Panc1 (cell line): Measurements from ENCODE around the gene UROS. TPM values are rescaled to one million over a fixed set of nuclear protein-coding genes. Genes with fewer than 3 reads are reported as not detected.

ENCODE experiments used
- ATAC-seq: fragments of 200-7000 bp; cut with Tn5 transposase; 2 replicates; pipeline ENCODE4 v1.9.1; 2020; ENCODE audit warnings: mild to moderate bottlenecking, moderate library complexity
- BruUV-seq: library from RNA; stranded (reverse); fragments of 400-500 nt; replicated peaks from 2 replicates; lab custom pipeline; 2021; lab: Mats Ljungman, UMichigan
- CTCF ChIA-PET: fragments of 300-600 bp; sonication (Branson Sonifier 250); formaldehyde crosslinking; loops from one replicate; lab custom pipeline; 2022; ENCODE audit warnings: antibody characterized with exemption; lab: Charles Lee
- POLR2A ChIA-PET: fragments of 300-600 bp; sonication (Branson Sonifier 250); formaldehyde crosslinking; loops from one replicate; lab custom pipeline; 2022; ENCODE audit warnings: antibody characterized with exemption; lab: Charles Lee
- DNase-seq: peaks from one replicate; pipeline ENCODE4 v3.0.0-alpha.2; 2010; ENCODE audit warnings: low read depth, low spot score
- H3K27ac ChIP-seq: 2 replicates; pipeline ENCODE4 v1.5.1; 2011; ENCODE audit warnings: mild to moderate bottlenecking, low read length, inconsistent platforms
- H3K27me3 ChIP-seq: fragments of 200-500 bp; sonication (Bioruptor generic); 2 replicates; pipeline ENCODE4 v1.6.0; 2014; ENCODE audit warnings: low read length, inconsistent platforms; ENCODE audit not compliant: control insufficient read depth, insufficient read depth
- H3K36me3 ChIP-seq: fragments of 200-500 bp; sonication (Bioruptor generic); 2 replicates; pipeline ENCODE4 v1.5.1; 2014; ENCODE audit warnings: inconsistent platforms, mild to moderate bottlenecking, low read length, moderate library complexity; ENCODE audit not compliant: control insufficient read depth, insufficient read depth
- H3K4me1 ChIP-seq: 2 replicates; pipeline ENCODE4 v1.5.1; 2011; ENCODE audit warnings: inconsistent platforms, mild to moderate bottlenecking, low read length, moderate library complexity; ENCODE audit not compliant: control insufficient read depth, insufficient read depth
- H3K4me3 ChIP-seq, 2 experiments: 2 replicates each; pipeline ENCODE4 v1.5.1; 2011 to 2012; ENCODE audit warnings: low read depth in 2 of 2, low read length in 2 of 2, mild to moderate bottlenecking in 2 of 2, inconsistent platforms in 1 of 2, moderate library complexity in 1 of 2
- H3K9me3 ChIP-seq: fragments of 200-500 bp; sonication (Bioruptor generic); 2 replicates; pipeline ENCODE4 v1.5.1; 2014; ENCODE audit warnings: low read depth, mild to moderate bottlenecking, inconsistent platforms, low read length, moderate library complexity; ENCODE audit not compliant: control insufficient read depth, insufficient read depth
- POLR2AphosphoS5 ChIP-seq: IDR thresholded peaks from 2 replicates; pipeline ENCODE4 v1.6.1; 2012; ENCODE audit warnings: mild to moderate bottlenecking, low read depth, low read length, moderate library complexity
- SIN3A ChIP-seq: IDR thresholded peaks from 2 replicates; pipeline ENCODE4 v1.6.1; 2012; ENCODE audit warnings: low read depth, mild to moderate bottlenecking, low read length, moderate library complexity, borderline replicate concordance; ENCODE audit not compliant: insufficient read depth
- TCF7L2 ChIP-seq: IDR thresholded peaks from 2 replicates; pipeline ENCODE4 v1.6.1; 2011; ENCODE audit warnings: mild to moderate bottlenecking, low read depth, low read length, inconsistent platforms
- in situ Hi-C: cut with HindIII; loops from 2 replicates; pipeline ENCODE4 v1.10.0; 2016; ENCODE audit warnings: low sequenced_read_pairs, low pct_unique_long_range_greater_than_20kb
- intact Hi-C: fragments of 100-400 bp; cut with micrococcal nuclease; formaldehyde crosslinking; loops from one replicate; pipeline ENCODE4 v1.10.0; 2022; ENCODE audit not compliant: unreplicated experiment
- total RNA-seq: library from RNA; stranded (reverse); gene quantifications from one replicate; pipeline ENCODE4 v1.2.1, GENCODE V29; 2021; ENCODE audit not compliant: unreplicated experiment
- TF ChIP-seq, protein P1 (sequence below): fragments of 450-650 bp; IDR thresholded peaks from 2 replicates; pipeline ENCODE4 v1.5.1; 2017; ENCODE audit warnings: mild to moderate bottlenecking
- TF ChIP-seq, protein P2 (sequence below), 2 experiments: IDR thresholded peaks; 2 replicates each; pipeline ENCODE4 v1.6.1; 2011 to 2012; ENCODE audit warnings: low read depth in 2 of 2, control low read depth in 1 of 2, low read length in 1 of 2, mild to moderate bottlenecking in 1 of 2, moderate library complexity in 1 of 2; ENCODE audit not compliant: insufficient read depth in 1 of 2

UROS gene
- total RNA-seq, 1 experiment from 2014 or later: 103 TPM

- no peak overlapping the region for H3K27ac ChIP-seq
- no peaks in the 10 kb centered on the region for H3K27me3 ChIP-seq
- POLR2A ChIA-PET: no interaction called here
- H3K36me3 ChIP-seq: peaks cover 20% of the 10 kb centered on the region
- no peaks in the 10 kb centered on the region for H3K9me3 ChIP-seq
- ATAC-seq (no peak), DNase-seq (no peak)
- H3K4me3 ChIP-seq: no peak overlapping the region
- CTCF ChIA-PET: interaction anchor here (0.6 kb wide), 1 partner anchor 58 kb away, joined by 3 read pairs; no protein-coding TSS in a partner anchor
- in situ Hi-C loops: no loop called here
- H3K4me1 ChIP-seq: no peaks in the 10 kb centered on the region
- BruUV-seq: no TSS peak
- no peak for TF ChIP-seq TCF7L2
- no peak for TF ChIP-seq POLR2AphosphoS5
- no peak for TF ChIP-seq SIN3A
- TF ChIP-seq, protein P1, sequence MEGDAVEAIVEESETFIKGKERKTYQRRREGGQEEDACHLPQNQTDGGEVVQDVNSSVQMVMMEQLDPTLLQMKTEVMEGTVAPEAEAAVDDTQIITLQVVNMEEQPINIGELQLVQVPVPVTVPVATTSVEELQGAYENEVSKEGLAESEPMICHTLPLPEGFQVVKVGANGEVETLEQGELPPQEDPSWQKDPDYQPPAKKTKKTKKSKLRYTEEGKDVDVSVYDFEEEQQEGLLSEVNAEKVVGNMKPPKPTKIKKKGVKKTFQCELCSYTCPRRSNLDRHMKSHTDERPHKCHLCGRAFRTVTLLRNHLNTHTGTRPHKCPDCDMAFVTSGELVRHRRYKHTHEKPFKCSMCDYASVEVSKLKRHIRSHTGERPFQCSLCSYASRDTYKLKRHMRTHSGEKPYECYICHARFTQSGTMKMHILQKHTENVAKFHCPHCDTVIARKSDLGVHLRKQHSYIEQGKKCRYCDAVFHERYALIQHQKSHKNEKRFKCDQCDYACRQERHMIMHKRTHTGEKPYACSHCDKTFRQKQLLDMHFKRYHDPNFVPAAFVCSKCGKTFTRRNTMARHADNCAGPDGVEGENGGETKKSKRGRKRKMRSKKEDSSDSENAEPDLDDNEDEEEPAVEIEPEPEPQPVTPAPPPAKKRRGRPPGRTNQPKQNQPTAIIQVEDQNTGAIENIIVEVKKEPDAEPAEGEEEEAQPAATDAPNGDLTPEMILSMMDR: no peak
- TF ChIP-seq, protein P2, sequence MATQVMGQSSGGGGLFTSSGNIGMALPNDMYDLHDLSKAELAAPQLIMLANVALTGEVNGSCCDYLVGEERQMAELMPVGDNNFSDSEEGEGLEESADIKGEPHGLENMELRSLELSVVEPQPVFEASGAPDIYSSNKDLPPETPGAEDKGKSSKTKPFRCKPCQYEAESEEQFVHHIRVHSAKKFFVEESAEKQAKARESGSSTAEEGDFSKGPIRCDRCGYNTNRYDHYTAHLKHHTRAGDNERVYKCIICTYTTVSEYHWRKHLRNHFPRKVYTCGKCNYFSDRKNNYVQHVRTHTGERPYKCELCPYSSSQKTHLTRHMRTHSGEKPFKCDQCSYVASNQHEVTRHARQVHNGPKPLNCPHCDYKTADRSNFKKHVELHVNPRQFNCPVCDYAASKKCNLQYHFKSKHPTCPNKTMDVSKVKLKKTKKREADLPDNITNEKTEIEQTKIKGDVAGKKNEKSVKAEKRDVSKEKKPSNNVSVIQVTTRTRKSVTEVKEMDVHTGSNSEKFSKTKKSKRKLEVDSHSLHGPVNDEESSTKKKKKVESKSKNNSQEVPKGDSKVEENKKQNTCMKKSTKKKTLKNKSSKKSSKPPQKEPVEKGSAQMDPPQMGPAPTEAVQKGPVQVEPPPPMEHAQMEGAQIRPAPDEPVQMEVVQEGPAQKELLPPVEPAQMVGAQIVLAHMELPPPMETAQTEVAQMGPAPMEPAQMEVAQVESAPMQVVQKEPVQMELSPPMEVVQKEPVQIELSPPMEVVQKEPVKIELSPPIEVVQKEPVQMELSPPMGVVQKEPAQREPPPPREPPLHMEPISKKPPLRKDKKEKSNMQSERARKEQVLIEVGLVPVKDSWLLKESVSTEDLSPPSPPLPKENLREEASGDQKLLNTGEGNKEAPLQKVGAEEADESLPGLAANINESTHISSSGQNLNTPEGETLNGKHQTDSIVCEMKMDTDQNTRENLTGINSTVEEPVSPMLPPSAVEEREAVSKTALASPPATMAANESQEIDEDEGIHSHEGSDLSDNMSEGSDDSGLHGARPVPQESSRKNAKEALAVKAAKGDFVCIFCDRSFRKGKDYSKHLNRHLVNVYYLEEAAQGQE (IDR thresholded peaks at IDR 0.05; ENCODE audit: insufficient read depth in 1 of 2, low read depth in 2 of 2, low read length in 1 of 2): no peak
- intact Hi-C loops: no loop called here
Observed at GRCh38 chr10:125811251-125811650, 11.8 kb downstream of the UROS start.

GRCh38 chr10:125808047-125808446 lies 15.0 kb downstream of the UROS start:
- ChIA-PET POLR2A (no interaction called here), CTCF (no interaction called here)
- ATAC-seq (no peak), DNase-seq (no peak)
- BruUV-seq: no TSS peak
- intact Hi-C loops (no loop called here), in situ Hi-C loops (no loop called here)
- H3K9me3 ChIP-seq: no peaks in the 10 kb centered on the region
- H3K4me3 ChIP-seq: no peak overlapping the region
- H3K36me3 ChIP-seq: peaks cover 21% of the 10 kb centered on the region
- no peaks in the 10 kb centered on the region for H3K4me1 ChIP-seq
- TF ChIP-seq, protein P1: no peak
- TF ChIP-seq POLR2AphosphoS5: no peak
- TF ChIP-seq TCF7L2: no peak
- TF ChIP-seq, protein P2 (IDR thresholded peaks at IDR 0.05; ENCODE audit: insufficient read depth in 1 of 2, low read depth in 2 of 2, low read length in 1 of 2): no peak
- TF ChIP-seq SIN3A: no peak
- H3K27ac ChIP-seq: no peak overlapping the region
- H3K27me3 ChIP-seq: no peaks in the 10 kb centered on the region
